Stimulated activated CD4-positive, alpha-beta T cell treated with anti-CD3 and anti-CD28 coated beads, Interleukin-4, amount 100 ng/mL, for 48 hours (primary cell): Measurements from ENCODE around the gene ETV6.

ENCODE experiments used
- DNase-seq, 2 donors: peaks; one replicate each; pipeline ENCODE4 v3.0.0-alpha.2; 2020; ENCODE audit warnings: low read depth in 2 of 2

Gene ETV6

DNA sequence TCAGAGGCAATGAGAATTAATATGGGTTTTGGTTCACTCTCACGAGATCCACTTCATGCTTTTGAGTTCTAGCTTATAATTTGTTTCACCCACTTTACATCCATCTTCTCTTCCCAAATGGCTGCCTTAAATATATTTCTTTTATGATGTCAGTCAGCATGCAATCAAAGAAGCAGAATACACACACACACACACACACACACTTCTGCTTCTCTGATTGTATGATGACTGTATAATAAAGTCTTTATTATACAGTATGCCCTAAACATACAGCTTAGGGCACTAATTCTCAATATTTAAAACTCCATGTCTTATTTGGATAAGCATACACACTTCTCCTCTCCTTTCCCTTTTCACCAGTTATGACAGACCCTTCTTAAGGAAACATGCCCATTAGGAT lies 6.7 kb upstream of the ETV6 start:
- no peak for DNase-seq

- DNase-seq, result no peak
Measured at GRCh38 chr12:11645391-11645790, 4.1 kb upstream of the ETV6 start.

GRCh38 chr12:11648514-11649412 lies 711 bp upstream of the ETV6 start:
- peak; percentile 37 to 43 for DNase-seq

DNA sequence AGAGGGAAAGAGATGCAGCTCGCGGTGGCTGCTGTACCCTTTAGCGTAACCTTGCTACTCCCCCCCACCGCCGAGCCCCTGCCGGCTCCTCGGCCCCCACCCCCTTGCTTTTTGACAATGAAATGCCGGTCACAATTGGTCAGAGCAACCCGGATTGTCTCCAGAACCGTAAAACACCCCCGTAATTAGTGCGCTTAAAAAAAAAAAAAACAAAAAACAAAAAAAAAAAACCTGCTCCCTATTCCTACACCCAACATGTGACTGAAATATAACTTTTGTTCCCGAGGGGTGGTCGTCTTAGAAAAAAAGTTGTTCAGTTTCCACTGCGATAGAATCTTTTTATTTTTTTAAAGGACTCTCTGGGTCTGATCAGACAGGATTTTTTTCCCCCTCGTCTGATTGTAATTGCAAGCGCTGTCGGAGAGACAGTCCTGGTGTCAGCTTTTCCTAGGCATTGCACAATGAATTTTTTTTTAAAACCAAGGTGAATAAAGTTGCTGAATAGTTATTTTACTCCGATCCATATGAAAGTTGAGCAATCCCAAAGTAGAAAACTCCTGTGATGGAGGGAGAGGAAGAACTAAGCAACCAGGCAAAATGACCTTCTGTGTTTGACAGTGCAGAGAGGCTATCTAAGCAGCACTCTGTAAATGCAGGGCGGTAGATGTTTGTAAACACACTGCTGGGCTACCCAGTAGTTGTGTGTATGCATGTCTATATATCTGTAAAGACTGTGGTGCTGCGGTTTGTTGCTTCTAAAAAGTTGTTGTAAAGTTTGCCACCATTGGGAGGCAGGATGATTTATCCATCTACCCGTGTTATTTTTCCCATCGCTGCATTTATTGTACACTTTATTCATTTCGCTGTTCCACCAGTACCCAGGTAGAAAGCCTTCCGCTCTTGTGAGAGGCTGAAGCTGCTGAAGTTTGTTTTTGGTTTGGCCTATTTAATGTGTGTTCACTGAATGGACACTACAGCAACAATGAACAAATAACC lies 1.1 kb downstream of the ETV6 start:
- no peak for DNase-seq

GRCh38 chr12:11651381-11651780 lies 1.9 kb downstream of the ETV6 start:
- DNase-seq, result no peak

DNA sequence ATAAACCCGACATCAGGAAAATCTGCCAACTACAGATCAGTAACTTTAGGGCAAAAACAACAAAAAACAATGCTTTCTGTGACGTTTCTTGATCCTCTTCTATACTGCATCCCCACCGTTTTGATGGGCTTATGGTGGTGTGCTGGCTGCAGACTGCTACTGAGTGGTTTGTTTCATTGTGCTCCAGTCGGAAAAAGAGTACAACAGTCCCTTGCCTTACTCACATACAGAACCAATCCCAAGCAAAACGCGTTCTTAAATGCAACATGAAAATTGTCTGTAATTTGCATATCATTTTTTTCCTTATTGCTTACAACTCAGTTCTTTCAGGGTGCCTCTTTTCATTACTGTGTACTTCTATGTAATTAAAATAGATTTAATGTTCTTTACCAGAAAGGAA lies 2.3 kb downstream of the ETV6 start:
- no peak for DNase-seq

DNA sequence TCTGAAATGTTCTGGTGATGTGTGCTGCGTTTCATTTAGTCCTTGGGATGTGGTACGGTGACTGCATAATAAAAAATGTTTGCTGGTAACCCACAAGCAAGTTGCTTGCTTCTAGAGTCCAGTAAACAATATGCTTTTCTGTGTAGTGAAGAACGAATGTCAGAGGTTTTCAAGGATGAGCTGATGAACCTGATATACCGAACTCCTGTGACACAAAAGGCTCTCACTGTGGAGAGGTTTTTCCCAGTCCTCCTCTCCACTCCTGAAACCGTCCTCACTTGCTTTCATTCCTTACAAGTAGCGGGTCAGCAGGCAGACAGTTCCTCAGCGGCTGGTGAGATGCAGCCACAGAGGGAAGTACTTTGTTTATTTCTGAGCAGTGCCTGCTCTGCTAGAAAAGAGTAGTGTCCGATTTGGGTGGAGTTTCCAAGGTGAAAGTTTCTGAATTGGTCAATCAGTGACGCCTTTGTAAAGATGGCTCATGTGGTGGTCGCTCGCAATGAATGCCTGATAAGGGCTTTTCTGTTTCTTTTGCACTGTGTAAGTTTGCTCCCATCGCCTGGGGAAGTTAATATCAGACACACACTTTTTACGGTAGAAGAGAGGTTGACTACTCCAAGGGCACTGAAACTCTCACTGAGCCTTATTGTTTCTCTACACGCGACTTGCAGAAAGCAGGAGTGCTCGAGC lies 3.0 kb downstream of the ETV6 start:
- DNase-seq, result no peak

GRCh38 chr12:11653215-11653753 lies 3.8 kb downstream of the ETV6 start:
- peak in 1 of 2 donors; percentile 43 for DNase-seq

GRCh38 chr12:11654338-11654737 lies 4.9 kb downstream of the ETV6 start:
- no peak for DNase-seq

DNA sequence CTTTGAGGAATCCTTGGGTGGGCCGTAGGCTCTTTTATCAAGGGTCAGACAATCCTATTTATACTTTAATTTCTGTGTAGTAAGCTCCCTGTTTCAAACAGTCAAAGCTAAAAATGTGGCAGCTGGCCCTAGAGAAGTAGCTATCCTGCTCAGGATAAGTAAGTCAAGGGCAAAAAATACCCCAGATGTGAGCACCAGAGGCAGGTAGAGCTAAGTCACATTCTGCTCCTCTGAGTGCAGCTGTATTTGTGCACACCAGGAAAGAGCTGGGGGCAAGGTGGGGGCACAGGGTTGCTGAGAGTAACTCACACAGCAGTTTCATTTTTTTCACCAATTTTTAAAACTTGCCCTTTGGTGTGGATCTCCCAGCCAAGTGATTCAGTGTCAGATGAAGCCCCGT lies 5.3 kb downstream of the ETV6 start:
- DNase-seq, result no peak

- DNase-seq, result no peak
Measured at GRCh38 chr12:11655842-11656241, 6.4 kb downstream of the ETV6 start.

GRCh38 chr12:11656550-11656949 lies 7.1 kb downstream of the ETV6 start:
- no peak for DNase-seq

- no peak for DNase-seq
Measured at GRCh38 chr12:11657511-11657910, 8.0 kb downstream of the ETV6 start.

GRCh38 chr12:11658791-11659190 lies 9.3 kb downstream of the ETV6 start:
- DNase-seq, result no peak

- no peak for DNase-seq
Measured at GRCh38 chr12:11660624-11661023, 11.2 kb downstream of the ETV6 start.

DNA sequence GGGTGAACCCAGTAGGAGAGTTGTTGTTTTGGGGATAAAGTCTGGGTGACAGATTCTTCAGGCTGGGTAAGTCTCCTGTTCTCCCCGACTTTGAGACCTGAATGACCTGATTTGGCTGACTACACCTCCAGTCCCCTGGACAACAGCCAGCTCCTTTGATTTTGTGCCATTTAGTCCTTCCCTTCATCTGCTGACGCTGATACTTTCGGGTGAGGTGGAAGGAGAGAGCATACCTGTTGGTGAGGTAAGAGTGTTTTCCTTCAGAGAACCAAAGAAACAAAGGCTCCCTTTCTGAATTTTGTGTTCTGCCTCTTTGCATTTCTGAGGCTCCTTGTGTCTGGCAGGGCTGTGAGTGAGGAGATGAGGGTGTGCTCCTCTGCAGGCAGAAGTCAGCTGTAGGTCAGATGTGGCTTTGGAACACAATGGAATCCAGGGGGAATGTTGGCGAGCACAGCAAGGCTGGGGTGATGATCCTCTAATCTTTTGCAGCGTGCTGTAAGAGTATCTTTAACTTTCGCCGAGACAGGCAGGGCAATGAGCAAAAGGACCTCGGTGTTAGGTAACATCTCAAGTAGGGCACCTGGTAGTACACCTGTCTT lies 12.1 kb downstream of the ETV6 start:
- DNase-seq, result no peak

DNA sequence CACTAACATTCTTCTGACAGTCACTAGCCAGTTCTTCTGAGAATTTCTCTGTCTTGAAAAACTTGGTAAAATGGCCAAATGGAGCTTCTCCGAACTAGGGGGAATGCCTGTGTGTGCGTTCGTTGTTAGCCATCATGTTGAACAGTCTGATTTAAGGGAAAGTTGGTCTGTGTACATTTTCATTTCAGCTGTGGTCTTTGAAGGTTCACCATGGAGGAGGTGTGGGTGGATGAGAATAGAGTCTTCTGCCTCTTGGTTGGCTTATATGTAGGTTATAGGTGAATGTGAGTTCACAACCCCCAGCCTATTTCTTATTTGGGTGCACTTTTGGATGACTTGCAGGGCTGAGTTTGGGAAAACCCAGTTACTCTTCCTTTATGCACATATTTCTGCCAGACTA lies 12.9 kb downstream of the ETV6 start:
- no peak for DNase-seq

GRCh38 chr12:11663130-11663529 lies 13.7 kb downstream of the ETV6 start:
- no peak for DNase-seq

DNA sequence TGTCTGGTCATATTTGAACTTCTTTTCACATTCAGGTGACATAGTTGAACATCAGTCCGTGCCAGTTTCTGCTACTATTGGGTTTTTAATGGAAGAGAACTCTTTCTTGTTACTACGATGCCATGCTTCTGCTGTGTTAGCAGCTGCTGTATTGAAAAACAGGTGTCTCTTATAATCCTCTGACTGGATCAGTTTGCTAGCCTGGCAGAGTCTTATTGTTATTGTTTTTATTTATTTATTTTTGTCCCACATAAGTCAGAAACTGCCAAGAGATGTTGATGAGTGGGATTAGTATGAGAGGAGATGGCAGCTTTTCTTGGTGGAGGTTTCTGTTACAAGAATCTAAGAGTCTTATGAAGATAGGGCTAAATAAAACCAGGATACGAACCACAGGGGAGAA lies 14.6 kb downstream of the ETV6 start:
- no peak for DNase-seq

DNA sequence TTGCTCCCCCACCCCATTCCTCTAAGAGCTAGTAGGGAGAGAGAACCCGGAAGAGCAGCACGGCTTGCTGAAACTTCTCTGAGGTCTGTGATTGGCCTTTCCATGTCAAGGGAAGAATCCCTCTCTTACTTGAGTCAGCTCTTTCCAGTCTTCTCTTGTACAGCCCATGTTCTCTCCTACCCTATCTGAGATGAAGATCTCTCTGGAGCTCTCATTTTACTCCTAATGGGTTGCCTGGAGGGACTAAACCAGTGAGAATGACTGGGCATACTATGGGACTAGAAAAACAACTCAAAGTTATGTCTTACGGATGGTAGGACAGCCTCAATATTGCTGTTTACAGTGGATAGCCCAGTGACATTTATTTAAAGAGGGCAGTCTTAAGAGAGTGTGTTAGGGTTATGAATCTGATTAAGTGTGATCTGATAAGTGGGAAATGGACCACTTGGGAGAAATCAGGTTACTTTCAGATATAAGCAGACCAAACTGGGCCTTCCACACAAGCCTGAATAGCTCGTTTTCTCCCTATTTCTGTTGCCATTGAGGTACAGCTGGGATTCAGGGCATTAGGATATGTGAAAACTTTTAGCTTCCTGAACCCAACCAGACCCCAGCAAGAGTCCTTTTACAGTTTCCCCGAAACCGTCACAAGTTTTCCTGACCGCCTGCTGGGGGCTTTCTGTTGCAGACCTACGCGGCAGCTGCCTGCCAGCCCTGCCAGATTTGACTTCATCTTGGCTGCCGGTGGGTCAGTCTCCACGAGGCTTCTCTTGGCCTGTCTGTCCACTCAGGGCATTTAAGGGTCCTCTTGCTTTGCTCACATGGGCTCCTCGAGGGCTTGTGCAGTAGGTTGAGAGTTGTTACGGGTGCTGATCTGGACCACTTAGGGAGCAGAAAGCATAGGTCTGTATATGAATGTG lies 16.9 kb downstream of the ETV6 start:
- no peak for DNase-seq
